GM12873 (cell line): ENCODE measurements around the gene SPATS2L.

ENCODE experiments used
- TF ChIP-seq, protein P1 (sequence below): IDR thresholded peaks from 2 replicates; pipeline ENCODE4 v1.5.1; 2012; ENCODE audit warnings: low read depth, mild to moderate bottlenecking, moderate library complexity, low read length, control low read depth; ENCODE audit not compliant: insufficient read depth; ENCODE audit errors: missing control alignments

SPATS2L gene

DNA sequence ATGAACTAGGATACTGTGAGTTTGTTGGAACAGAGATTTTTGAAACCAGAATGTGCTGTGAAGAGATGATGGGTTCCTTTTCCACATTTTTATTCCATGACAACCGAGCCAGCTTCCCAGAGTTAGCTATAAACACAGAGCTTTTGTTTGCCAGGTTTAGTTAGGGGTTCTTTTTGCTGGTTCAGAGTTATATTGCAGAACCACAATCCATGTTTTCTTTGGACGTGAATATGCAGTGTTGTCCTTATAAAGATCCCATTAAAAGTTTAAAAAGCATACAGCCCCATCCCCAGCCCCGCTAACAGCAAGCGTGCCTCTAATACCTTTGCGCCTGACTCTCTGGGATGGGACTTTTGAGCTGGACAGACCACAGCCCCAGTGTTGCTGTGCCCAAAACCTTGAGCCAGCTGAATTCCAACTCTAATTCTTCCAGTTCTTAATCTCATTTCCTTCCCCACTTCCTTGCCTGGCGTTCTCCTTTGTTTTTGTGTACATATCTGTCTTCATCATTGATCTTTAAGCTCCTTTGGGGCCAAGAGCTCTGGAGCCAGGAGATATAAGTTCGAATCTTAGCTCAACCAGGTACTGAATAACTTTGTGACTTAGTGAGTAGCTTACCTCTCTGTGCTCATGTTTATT lies 72.3 kb downstream of the SPATS2L start:
- TF ChIP-seq, protein P1, sequence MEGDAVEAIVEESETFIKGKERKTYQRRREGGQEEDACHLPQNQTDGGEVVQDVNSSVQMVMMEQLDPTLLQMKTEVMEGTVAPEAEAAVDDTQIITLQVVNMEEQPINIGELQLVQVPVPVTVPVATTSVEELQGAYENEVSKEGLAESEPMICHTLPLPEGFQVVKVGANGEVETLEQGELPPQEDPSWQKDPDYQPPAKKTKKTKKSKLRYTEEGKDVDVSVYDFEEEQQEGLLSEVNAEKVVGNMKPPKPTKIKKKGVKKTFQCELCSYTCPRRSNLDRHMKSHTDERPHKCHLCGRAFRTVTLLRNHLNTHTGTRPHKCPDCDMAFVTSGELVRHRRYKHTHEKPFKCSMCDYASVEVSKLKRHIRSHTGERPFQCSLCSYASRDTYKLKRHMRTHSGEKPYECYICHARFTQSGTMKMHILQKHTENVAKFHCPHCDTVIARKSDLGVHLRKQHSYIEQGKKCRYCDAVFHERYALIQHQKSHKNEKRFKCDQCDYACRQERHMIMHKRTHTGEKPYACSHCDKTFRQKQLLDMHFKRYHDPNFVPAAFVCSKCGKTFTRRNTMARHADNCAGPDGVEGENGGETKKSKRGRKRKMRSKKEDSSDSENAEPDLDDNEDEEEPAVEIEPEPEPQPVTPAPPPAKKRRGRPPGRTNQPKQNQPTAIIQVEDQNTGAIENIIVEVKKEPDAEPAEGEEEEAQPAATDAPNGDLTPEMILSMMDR, result no peak

DNA sequence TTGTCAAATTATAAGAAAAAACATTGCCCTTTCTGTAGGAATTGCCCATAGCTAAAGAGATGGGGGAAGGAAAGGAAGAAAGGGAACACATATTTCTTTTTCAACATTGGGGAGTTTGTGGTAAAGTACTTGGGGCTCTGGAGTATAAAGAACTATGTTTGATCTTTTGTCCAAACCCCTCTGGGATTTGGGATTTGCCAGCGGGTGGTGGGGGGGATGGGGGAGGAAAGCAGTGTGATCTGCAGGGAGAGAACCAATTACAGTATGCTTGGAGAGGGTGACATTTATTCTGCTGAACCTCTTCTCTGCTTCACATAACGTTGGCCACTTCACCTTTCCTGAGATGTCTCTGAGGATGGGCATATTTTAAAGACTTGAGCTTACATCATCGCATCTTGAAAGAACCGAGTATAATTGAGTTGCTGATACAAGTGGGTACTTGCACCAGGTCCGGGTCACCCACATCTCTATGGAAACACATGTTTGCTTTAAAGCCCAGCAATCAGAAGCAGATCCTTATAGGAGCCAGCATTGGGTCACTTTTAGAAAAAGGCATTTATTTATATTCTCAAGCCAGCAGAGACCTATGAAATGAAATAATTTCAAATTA lies 73.1 kb downstream of the SPATS2L start:
- TF ChIP-seq, protein P1, result no peak

DNA sequence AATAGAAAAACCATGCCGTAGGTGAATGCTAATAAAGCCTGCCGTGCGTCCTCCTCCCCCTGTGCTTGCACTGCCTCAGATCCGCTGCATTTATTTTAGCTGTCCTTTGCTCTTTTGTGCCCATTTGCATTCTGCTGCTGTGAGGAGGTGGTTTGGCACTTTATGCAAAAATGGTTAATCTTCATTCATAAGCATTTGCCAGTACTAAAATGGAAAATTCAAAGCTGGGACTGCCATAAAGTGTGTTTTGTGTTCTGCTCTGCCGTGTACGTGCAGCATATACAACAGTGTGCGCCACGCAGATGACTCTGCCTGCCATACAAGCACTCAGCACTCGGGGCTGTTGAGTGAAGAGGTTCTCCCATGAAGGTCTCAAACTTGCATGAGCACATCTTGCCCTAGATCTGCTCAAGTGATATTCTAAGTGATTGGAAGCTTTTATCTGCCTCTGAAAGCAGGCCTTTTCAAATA lies 73.6 kb downstream of the SPATS2L start:
- TF ChIP-seq, protein P1, result no peak

DNA sequence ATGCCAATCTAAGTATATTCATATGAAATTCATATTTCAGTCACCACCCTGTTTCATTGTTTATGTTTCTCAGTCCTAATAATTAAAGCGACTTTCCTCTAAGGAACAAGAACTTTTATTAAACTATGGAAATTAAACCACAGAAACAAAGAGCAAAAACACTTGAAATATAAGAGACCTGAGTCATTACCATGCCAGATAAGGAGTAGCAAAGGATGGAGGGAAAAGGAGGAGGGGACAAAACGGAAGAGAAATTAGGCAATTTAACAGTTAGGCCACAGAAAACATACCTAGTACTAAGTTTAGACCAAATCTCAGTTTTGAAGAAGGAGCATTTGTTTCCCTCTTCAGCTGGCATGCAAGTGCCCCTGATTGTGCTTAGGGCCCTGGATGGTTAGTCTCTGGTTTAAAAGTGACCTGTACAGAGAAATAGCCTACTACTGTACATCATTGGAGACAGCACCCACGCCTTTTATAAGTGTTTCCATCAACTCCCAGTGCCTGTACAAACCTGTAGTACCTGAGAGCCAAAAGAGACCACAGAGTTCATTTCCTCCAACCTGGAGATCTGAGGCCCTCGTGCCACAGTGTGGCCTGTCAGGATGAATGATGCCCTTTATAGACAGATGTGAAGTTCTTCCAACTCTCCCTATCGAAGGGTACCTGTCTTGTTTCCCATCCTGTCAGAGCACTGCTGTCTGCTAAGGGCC lies 74.5 kb downstream of the SPATS2L start:
- TF ChIP-seq, protein P1, result no peak

DNA sequence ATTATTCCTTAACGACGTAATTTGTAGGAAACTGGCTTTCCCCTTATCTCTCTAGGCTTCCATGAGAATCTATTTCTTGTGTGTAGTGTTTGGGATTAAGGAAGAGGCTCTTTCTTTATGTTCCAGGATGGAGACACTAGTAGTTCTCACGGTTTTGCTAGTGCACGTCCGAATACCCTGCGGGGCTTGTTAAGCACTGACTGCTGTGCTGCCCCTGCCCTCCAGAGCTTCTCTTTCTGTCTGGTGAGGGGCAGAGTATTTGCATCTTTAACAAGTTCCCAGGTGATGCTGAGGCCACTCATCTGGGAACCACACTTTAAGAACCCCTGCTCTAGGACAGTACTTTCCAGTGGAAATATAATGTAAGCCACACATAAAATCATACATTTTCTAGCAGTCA lies 76.4 kb downstream of the SPATS2L start:
- TF ChIP-seq, protein P1, result no peak

DNA sequence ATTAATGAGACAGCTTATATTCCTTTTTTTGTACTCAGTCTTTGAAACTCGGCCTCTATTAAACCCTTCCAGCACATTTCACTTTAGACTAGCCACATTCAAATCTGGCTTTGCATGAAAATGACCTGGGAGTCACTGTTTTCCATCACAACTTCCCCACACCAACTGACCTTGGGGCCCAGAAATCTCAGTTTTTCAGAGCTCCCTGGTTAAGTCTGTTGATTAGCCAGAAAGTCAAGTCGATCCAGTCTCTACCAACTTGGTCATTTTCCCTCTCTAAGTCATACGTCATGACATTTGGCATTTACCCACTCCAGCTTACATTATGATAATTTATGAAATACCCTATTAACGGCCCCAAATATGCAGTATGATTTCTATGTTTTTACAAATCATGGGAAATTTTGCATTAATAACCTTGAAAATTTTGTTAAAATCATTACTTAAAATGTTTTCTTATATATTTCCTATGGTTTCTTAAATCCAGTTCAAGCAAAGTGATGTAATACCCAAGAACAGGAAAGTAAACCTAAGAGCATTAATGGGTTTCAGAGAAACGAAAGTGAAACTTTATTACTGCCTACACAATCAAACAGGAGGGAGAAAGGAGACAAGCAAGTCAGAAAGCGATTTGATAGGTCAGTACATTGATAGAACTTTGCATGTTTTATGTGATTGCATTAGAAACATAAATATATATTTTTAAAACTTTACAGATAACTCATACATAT lies 77.1 kb downstream of the SPATS2L start:
- TF ChIP-seq, protein P1, result no peak
